NOMO-1 (cell line): ENCODE measurements around the gene MAPKAP1.

Experiments used
- DNase-seq, 2 experiments: peaks; one replicate each; lab custom pipeline; 2025; ENCODE audit not compliant: unreplicated experiment in 2 of 2; lab: John Stamatoyannopoulos, UW

Gene MAPKAP1

DNA sequence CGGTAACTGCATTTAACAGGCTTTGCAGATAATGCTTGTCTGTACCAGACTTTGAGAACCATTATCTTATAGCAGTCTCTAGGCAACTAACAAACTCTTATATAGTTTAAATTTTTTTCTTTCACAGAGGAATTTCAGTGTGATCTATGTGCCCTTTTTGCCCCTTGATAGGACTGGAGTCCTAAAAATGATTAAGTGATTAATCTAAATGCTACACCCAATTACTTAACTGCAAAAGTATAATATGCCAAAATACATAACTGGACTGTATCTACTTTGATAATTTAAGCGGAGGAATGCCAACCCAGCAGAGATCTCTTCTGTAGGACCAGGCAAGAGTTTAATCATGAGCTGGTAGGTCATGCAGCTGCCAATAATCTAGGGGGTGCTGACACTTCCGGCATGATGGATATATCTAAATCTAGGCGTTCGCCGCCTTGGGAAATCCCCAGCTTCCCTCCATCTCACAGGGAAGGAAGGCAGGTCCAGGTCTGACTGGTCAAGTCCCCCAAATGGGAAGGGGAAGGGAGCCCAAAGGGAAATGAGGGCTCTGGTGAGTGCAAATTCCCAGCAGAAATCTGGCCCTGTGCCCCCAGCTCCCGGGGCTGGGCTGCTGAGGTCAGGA lies 239.8 kb downstream of the MAPKAP1 start:
- no peak for DNase-seq

DNA sequence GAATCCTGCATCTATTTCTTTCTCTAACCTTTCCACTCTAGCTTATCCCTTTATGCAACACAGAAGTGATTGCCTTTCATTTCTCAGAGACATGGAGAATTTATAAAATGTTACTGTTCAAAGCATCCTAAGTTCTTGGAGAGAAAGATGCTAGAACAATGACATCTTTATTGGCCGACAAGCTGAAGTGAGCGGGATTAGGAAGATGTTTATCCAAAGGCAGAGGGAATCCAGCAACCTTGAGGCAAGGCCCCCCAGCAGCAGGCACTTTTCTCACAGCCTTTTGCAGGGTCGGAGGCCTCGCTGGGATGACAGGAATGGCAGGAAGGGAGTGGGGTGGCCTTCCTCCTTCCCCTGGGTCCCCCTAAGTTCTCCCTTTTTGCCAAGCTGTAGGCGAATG lies 240.6 kb downstream of the MAPKAP1 start:
- no peak for DNase-seq

GRCh38 chr9:125464591-125465385 lies 242.2 kb downstream of the MAPKAP1 start:
- DNase-seq, result no peak

DNA sequence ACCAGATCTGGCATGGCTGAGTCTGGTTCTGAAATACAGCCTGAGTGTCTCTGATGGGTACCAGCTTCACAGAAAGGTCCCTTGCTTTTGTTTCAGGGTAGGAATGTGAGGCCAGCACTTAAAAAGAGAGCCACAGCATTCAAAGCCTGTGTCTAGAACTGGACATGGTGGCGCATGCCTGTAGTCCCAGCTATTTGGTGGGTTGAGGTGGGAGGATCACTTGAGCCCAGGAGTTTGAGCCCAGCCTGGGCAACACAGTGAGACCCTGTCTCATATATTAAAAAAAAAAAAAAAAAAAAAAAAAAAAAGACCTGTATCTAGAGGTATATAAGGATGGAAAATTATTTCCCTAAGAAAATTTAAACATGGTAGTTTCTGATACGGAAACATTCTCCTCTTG lies 243.1 kb downstream of the MAPKAP1 start:
- no peak for DNase-seq

- no peak for DNase-seq
Observed at GRCh38 chr9:125462861-125463291, 244.1 kb downstream of the MAPKAP1 start.

DNA sequence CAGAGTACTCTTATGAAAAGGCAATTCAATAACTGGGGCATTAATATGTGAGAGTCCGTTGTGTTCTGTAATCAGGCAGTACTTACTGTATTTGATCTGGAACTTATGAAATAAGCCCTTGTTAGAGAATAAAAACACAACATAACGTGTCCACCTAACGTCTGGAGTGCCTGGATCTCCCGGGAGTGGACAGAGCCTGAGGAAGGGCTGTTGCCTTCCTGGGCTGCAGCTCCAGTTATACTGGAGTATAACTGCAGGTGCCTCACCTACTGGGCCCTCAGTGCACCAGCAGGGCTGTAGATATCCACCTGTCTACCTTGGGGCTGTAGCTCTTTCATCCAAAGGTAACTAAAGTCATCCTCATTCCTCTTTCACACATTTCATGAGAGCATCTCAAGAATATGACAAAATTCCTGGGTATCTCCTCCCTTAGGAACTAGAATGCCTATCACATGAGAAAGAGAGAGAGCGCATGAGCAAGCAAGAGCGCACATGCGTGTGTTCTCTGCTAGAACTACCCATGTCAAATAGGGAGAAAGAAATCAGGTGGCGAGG lies 245.3 kb downstream of the MAPKAP1 start:
- no peak for DNase-seq

DNA sequence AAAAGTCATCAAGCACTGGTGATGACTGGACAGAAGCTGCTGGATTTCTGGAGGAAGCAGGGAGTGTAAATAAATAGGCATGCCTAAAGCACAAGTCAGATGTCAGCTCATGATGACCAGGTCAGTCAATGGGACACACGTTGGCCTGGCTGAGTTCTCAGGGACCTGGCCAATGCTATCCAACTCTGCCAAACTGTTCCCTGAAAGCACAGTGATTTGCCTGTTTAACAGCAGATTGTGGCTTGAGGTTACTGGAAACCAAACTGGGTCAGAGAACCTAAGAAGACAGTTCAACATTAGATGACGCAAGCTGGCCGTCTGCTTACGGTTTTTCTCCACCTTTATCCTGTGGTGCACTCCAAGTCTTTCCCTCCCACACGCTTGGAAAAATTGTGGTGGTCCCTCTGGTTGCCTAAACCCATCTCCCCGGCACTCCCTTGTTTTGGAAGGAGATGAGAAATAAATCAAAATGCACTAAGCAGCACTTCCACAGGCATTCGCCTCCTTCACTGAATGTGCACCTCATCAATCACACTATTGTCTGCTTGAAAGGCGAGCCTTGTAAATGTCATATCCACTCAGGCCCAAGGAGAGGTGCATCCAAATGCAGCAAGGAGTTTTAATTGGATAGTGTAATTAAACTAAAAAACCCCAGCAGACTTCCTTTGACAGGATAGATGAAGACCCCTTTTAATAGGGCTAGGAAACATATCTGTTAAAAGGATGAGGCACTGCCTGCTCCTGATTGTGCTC lies 245.9 kb downstream of the MAPKAP1 start:
- DNase-seq, result no peak

DNA sequence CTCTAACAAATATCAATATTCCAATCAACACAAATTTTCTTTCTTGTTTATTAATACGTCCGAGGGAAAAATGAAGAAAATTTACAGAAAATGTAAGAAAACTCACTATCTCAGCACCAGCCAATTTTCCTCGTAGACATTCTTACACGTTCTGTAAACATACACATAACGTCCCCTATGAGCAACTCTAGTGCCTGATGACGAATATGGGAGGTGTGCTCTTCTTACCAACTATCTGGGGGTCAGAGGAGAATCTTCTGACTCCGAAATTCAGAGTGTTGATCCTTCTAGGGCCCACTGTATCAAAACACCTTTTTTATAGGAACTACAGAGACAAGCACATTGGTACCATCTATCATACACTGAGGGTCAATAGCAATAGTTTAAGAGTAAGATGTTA lies 246.7 kb downstream of the MAPKAP1 start:
- no peak for DNase-seq

DNA sequence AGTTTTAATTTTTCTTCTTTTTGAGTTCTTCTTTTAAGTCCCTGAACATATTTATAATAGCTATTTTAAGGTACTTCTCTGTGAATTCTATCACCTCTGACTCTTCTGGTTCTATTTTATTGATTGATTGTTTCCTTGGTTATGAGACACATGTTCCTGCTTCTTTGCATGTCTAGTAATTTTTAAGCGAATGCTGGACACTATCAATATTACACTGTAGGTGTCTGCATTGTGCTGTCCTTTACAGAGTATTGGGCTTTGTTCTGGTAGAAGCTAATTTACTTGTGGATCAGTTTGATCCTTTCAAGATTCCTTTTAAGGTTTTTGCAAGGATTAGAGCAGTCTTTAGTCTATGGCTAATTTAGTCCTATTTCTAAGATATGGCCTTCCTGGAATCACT lies 249.7 kb downstream of the MAPKAP1 start:
- no peak for DNase-seq

DNA sequence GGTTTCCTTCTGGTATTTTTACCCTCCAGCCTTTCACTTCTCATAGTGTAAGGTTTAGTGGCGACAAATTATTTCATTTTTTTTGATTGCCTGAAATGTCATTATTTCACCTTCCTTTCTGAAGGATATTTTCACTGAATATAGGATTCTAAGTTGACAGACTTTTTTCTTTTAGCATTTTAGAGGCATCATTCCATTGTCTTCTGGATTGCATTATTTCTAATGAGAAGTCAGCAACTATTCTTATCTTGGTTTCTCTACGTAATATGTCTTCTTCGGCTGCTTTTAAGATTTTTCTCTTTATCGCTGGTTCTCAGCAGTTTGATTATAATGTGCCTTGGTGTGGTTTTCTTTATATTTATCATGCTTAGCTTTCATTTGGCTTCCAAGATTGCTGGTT lies 251.1 kb downstream of the MAPKAP1 start:
- DNase-seq, result no peak

- no peak for DNase-seq
Observed at GRCh38 chr9:125455132-125455531, 251.9 kb downstream of the MAPKAP1 start.

DNA sequence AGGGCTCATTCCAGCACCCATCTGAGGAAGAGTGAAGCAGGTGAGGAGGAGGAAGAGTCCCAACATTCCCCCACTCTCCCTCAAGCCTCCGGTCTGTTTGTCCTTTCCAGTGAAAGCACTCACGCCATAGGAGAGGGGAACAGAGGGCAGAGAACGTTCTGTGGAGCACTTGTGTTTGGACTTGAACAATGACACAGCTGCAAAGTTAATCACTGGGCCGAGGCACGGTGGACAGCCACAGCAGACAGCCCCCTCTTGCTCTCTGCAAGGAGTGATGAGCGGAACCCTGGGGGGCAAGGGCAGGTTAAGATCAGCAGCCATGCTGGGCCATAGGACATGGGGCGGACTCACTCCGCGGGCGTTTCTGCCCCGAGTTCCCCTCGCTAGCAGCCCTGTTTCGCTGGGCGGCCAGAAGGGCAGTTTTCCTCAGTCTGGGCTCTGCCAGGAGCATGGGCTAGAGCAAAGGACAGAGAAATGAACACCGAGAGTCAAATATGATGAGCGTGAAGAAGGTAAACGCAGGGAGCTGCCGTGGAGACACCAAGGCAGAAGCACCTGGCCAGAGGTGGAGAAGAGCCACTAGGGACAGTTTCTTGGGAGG lies 259.7 kb downstream of the MAPKAP1 start:
- DNase-seq, result no peak

- DNase-seq, result no peak
Observed at GRCh38 chr9:125446561-125447094, 260.4 kb downstream of the MAPKAP1 start.

- DNase-seq, result no peak
Observed at GRCh38 chr9:125444956-125445506, 262.0 kb downstream of the MAPKAP1 start.

GRCh38 chr9:125444166-125444565 lies 262.8 kb downstream of the MAPKAP1 start:
- no peak for DNase-seq

DNA sequence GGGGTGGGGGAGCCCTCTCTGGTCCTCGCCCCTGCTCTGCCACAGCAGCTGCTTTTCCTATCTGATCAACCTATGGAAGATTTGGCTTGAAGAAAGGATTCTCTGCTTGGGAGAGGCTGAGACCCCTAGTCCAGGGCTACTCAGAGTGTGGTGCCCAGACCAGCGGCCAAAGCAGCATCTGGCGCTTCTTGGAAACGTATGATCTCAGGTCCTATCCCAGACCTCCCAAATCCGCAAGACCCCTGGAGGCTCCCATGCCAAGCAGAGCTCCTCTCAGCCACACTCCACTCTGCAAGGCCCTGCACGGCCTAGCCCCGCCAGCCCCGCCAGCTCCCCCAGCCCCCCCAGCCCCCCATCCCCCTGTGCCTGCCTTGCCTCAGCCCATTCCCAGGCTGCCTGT lies 263.6 kb downstream of the MAPKAP1 start:
- DNase-seq, result no peak

DNA sequence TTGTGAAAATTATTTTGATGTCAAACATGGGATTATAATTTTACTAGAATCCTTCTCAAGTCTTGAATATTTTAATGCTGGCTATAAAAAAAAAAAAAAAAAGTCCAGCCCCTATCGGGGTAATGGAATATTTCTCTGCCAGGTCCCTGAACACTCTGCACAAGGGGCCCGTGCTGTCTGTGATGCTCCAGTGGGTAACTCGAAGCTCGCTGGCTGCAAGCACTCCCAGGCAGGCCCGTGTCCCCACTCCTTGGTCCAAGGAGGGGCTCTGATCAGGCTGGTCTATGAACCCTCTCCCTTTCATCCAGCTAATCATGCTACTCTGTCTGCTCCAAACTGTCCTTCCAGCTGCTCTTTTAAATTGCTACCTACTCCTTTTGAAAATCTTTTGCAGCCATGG lies 264.6 kb downstream of the MAPKAP1 start:
- no peak for DNase-seq

DNA sequence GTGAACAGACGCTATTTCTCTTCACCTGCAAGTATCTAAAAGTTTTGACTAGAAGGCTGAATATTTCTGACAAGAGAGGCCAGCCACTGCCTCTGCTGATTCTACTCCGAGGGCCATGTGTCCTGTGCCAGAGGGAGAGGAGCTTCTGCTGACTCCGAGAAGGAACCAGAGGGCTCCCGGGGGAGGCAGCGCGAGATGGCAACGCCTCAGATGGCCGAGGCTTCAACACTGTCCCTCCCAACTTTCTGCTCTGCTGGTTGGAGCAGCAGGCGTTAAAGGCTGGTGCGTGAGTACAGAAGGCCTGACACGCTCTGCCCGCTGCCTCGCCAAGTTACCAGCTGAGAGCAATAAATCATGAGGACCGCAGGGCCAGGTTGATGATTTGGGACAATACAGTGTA lies 266.6 kb downstream of the MAPKAP1 start:
- DNase-seq, result no peak

GRCh38 chr9:125439434-125440272 lies 267.4 kb downstream of the MAPKAP1 start:
- DNase-seq, result no peak
